T-helper 22 cell (primary cell): Measurements from ENCODE around the gene ZNF830.
"Not testable (repeated sequence)": the region's sequence is repeated elsewhere in the genome, so short reads cannot be mapped to it uniquely, and the experiment has no call there.

Source experiments
- DNase-seq: peaks from one replicate; pipeline ENCODE4 v3.0.0-alpha.2; 2020; ENCODE audit warnings: low read depth

ZNF830 gene

DNA sequence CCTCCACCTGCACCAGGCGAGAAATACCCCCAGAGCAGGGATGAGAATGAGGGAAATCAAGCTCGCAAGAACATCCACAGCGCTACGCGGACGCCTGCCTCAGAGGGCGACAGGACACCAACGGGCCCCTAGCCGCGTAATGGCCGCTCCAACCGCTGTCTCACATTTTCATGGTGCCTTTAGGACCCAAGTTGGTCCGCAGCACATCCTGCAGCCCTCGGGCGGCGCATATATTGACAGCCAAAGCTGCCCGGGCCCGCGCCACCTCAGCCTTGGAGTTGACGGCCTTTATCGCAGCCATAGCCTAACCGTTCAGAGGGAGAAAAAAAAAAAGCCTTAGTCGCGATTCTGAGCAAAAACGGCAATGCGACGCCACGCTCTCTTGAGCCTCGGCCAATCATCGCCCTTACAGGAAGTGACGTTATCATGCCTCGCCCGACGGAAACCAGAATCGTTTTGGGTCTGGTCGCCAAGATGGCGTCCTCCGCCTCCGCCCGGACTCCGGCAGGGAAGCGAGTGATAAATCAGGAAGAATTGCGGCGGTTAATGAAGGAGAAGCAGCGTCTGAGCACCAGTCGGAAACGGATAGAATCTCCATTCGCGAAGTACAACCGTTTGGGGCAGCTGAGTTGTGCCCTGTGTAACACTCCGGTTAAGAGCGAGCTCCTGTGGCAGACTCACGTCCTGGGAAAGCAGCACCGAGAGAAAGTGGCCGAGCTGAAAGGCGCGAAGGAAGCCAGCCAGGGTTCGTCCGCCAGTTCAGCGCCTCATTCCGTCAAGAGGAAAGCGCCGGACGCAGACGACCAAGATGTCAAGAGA is at the start of gene ZNF830, which contains the start of gene CCT6B:
TSS of gene ZNF830 (plus strand) at position 448 of the 819 bp plus-strand sequence. CDS start at position 475, 27 bp downstream.
TSS of gene CCT6B (minus strand) at position 368 of the 819 bp plus-strand sequence. CDS start at position 301, 67 bp downstream.
- DNase-seq, result peak; percentile 84

DNA sequence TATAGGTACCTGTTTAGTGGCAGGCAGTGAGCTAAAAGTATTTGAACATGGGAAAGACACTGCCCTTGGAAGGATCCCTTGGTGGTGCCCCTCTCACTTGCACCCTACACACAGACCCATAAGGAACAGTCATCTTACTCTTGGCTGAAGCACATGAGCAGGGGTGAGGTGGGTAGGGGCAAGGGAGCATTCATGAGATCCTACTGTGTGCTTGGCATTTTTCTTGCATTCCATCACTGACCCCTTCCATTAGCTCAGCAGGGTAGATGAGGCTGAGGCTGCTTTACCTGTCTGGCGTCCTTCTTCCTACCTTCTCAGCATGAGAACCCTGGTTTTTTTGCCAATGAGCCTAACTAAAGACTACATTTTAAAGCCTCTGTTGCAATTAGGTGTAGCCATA is 48.3 kb upstream of the ZNF830 start:
- no peak for DNase-seq

- no peak for DNase-seq
These were observed 45.2 kb upstream of the ZNF830 start for GRCh38 chr17:34916120-34916519.

- DNase-seq, result no peak
These were observed 44.0 kb upstream of the ZNF830 start for GRCh38 chr17:34917381-34917780.

GRCh38 chr17:34920676-34921075 is 40.7 kb upstream of the ZNF830 start:
- DNase-seq, result no peak

DNA sequence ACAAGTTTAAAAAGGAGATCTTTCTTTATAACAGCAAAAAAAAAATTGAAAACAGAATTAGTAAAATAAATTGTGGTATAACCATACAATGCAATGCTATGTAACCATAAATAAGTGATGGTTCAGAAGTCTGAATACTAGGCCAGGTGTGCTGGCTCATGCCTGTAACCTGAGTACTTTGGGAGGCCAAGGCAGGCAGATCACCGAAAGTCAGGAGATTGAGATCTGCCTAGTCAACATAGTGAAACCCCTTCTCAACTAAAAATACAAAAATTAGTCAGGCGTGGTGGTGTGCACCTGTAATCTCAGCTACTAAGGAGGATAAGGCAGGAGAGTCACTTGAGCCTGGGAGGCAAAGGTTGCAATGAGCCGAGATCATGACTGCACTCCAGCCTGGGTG is 34.7 kb upstream of the ZNF830 start:
- no peak for DNase-seq

GRCh38 chr17:34930283-34930682 is 31.1 kb upstream of the ZNF830 start:
- DNase-seq, result no peak

GRCh38 chr17:34950780-34951179 is 10.6 kb upstream of the ZNF830 start:
- DNase-seq, result not testable (repeated sequence)

- DNase-seq, result no peak
These were observed 2.9 kb upstream of the ZNF830 start for GRCh38 chr17:34958438-34958837.

- no peak for DNase-seq
These were observed 12.8 kb downstream of the ZNF830 start for GRCh38 chr17:34974179-34974578.

GRCh38 chr17:34974794-34975785 is 13.8 kb downstream of the ZNF830 start:
- DNase-seq, result no peak

- DNase-seq, result no peak
These were observed 17.8 kb downstream of the ZNF830 start for GRCh38 chr17:34979153-34979552.

DNA sequence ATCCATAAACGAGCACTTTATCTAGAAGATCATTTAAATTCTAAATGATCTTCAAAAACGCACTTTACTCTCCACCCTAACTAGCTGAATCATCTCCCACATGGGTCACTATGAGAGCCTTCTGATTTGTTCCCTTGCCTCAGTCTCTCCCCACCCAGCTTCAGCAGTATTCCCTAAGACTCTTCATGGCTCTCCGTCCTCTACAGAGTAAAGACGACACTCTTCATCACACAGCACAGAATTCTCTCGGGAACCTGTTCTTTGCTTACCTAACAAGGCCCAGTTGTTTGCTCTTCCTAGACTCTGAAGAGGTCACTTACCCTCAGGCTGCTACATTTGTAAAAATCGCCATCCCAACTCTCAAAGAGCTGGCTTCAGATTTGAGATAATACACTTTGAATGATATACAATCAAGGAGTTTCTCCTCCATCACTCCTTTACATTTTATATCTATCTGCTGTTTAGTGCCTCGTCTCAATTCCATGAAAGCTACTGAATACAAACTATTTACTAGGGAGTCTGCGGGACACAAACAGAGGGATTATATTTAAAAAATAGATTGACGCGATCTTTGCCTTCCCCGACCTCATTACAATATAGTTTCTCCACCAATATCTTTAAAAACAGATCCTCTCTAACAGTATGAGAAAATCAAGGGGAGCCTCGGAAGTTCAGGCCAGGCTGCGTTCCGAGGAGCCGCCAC is 18.5 kb downstream of the ZNF830 start:
- DNase-seq, result no peak

GRCh38 chr17:34980353-34980680 is 19.0 kb downstream of the ZNF830 start, which contains the start of gene LIG3:
TSS of gene LIG3 (plus strand) at chr17:34980512. CDS start at chr17:34983006, 2,494 bp downstream.
- peak; percentile 86 for DNase-seq

GRCh38 chr17:34980681-34981537 is 19.6 kb downstream of the ZNF830 start:
- DNase-seq, result peak; percentile 66

DNA sequence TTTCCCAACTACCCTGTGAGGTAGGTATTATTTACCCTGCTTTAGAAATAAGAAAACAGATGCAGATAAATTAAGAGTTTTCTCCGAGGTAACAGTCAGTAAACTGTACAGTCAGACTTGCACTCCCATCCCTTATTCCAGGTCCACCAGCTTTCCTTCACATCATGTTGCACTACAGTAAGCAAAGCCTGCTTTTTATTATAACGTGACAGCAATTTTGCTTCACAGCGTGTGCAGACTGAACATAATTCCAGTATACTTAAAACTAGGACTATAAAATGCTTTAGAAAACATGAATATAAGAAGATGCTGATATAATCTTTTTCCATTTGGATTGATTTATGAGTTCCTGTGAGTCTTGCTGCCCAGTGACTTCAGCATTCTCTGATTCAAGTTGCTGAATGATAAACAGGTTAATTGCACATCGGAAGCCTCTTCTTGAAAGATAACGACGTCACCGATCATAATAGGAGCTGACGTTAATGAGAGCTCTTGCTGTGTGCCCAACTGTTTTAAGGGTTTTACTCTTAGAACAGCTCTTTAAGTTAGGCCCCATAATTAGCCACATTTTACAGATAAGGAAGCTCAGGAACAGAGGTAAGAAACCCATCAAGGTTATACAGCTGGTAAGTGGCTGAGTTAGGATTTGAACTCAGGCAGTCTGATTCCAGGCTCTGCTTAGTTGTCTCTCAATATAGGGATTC is 20.4 kb downstream of the ZNF830 start:
- no peak for DNase-seq

- DNase-seq, result no peak
These were observed 25.9 kb downstream of the ZNF830 start for GRCh38 chr17:34987232-34987631.

GRCh38 chr17:34988644-34989043 is 27.3 kb downstream of the ZNF830 start:
- no peak for DNase-seq

- no peak for DNase-seq
These were observed 28.1 kb downstream of the ZNF830 start for GRCh38 chr17:34989473-34989872.

DNA sequence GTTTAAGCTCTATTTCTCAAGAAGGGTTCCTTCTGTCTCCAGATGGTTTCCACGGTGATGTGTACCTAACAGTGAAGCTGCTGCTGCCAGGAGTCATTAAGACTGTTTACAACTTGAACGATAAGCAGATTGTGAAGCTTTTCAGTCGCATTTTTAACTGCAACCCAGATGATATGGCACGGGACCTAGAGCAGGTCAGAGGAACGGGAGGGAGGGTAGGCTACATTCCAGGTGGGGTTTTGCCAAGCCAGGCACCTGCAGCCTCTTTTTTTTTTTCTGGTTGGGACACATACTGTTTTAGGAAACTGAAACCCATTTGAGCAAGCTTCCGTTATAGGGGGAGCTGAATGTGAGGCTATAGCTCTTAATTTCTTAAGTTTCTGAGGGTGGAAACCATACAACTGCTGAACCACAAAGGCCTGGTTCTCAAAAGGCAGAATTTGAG is 29.6 kb downstream of the ZNF830 start:
- no peak for DNase-seq
